ENCODE measurements around the gene TASL. TPM values are rescaled to one million over a fixed set of nuclear protein-coding genes. Genes with fewer than 3 reads are reported as not detected.

The TASL gene
- polyA plus RNA-seq, 1 donor (not counting 4 experiments of a cell fraction or from before 2014, with no cell fraction given) = not detected

- DNase-seq (ENCODE audit: low read depth, low spot score) (no peak), FAIRE-seq (no peak)
- Histone ChIP-seq H3K9ac (ENCODE audit: control insufficient read depth, extremely low read depth, insufficient read depth, low read length) (no peak overlapping the region), H2AFZ (ENCODE audit: control insufficient read depth, low read length) (no peak overlapping the region), H4K20me1 (ENCODE audit: control insufficient read depth, extremely low read depth, insufficient read depth, low read length) (no peaks in the 10 kb centered on the region), H3K79me2 (ENCODE audit: control insufficient read depth, insufficient read depth, low read length) (no peaks in the 10 kb centered on the region), H3K4me2 (ENCODE audit: control insufficient read depth, extremely low read depth, insufficient read depth, low read depth, low read length) (no peak overlapping the region), H3K27ac (ENCODE audit: control insufficient read depth, insufficient read depth, low read length) (no peak overlapping the region), H3K27me3 (ENCODE audit: control insufficient read depth, extremely low read depth, insufficient read depth, low read length) (no peaks in the 10 kb centered on the region), H3K9me1 (ENCODE audit: control insufficient read depth, extremely low read depth, insufficient read depth, low read length) (no peaks in the 10 kb centered on the region), H3K36me3 (ENCODE audit: control insufficient read depth in 2 of 2, extremely low read depth in 1 of 2, insufficient read depth in 2 of 2, low read length in 2 of 2) (no peaks in the 10 kb centered on the region), H3K4me3 (ENCODE audit: control insufficient read depth in 2 of 3, extremely low read depth in 1 of 3, insufficient read depth in 2 of 3, low read depth in 1 of 3, low read length in 3 of 3) (no peak overlapping the region), H3K4me1 (ENCODE audit: control insufficient read depth, extremely low read depth, insufficient read depth, low read length) (no peaks in the 10 kb centered on the region), H3K9me3 (ENCODE audit: control insufficient read depth, low read depth, low read length) (no peaks in the 10 kb centered on the region)
- TF ChIP-seq EZH2 (IDR thresholded peaks at IDR 0.05; ENCODE audit: low read length) (no peak), CTCF (optimal IDR thresholded peaks at IDR 0.05 in 1 of 3, IDR thresholded peaks at IDR 0.05 in 1 of 3, conservative IDR thresholded peaks at IDR 0.05 in 1 of 3; ENCODE audit: extremely low read depth in 1 of 3, insufficient read depth in 2 of 3, low read length in 3 of 3) (no peak)
- dilution Hi-C loops (cut with MboI; ENCODE audit: extremely low pct_ligation_motif_present, low sequenced_read_pairs) = no loop called here
These were observed 43.7 kb downstream of the TASL start for GRCh38 chrX:30533835-30534234.

GRCh38 chrX:30533266-30533665 lies 44.3 kb downstream of the TASL start:
- Histone ChIP-seq H3K9ac (ENCODE audit: control insufficient read depth, extremely low read depth, insufficient read depth, low read length) (no peak overlapping the region), H3K27me3 (ENCODE audit: control insufficient read depth, extremely low read depth, insufficient read depth, low read length) (no peaks in the 10 kb centered on the region), H3K27ac (ENCODE audit: control insufficient read depth, insufficient read depth, low read length) (no peak overlapping the region), H3K9me1 (ENCODE audit: control insufficient read depth, extremely low read depth, insufficient read depth, low read length) (no peaks in the 10 kb centered on the region), H4K20me1 (ENCODE audit: control insufficient read depth, extremely low read depth, insufficient read depth, low read length) (no peaks in the 10 kb centered on the region), H3K4me1 (ENCODE audit: control insufficient read depth, extremely low read depth, insufficient read depth, low read length) (no peaks in the 10 kb centered on the region), H3K36me3 (ENCODE audit: control insufficient read depth in 2 of 2, extremely low read depth in 1 of 2, insufficient read depth in 2 of 2, low read length in 2 of 2) (no peaks in the 10 kb centered on the region), H3K4me2 (ENCODE audit: control insufficient read depth, extremely low read depth, insufficient read depth, low read depth, low read length) (no peak overlapping the region), H3K9me3 (ENCODE audit: control insufficient read depth, low read depth, low read length) (no peaks in the 10 kb centered on the region), H3K79me2 (ENCODE audit: control insufficient read depth, insufficient read depth, low read length) (no peaks in the 10 kb centered on the region), H3K4me3 (ENCODE audit: control insufficient read depth in 2 of 3, extremely low read depth in 1 of 3, insufficient read depth in 2 of 3, low read depth in 1 of 3, low read length in 3 of 3) (no peak overlapping the region), H2AFZ (ENCODE audit: control insufficient read depth, low read length) (no peak overlapping the region)
- no peak for FAIRE-seq
- no peak for DNase-seq (ENCODE audit: low read depth, low spot score)
- dilution Hi-C loops (cut with MboI; ENCODE audit: extremely low pct_ligation_motif_present, low sequenced_read_pairs) = no loop called here
- TF ChIP-seq CTCF (optimal IDR thresholded peaks at IDR 0.05 in 1 of 3, IDR thresholded peaks at IDR 0.05 in 1 of 3, conservative IDR thresholded peaks at IDR 0.05 in 1 of 3; ENCODE audit: extremely low read depth in 1 of 3, insufficient read depth in 2 of 3, low read length in 3 of 3) (no peak), EZH2 (IDR thresholded peaks at IDR 0.05; ENCODE audit: low read length) (no peak)

Measured in keratinocyte (primary cell).